ENCODE measurements around the gene APBA2. TPM values are rescaled to one million over a fixed set of nuclear protein-coding genes. Genes with fewer than 3 reads are reported as not detected.

Gene APBA2
- total RNA-seq, 3 donors from 2014 or later, result 0.64 to 6.9 (median 5.0) TPM

GRCh38 chr15:29126821-29127461, 241.2 kb downstream of the APBA2 start:
- H3K36me3 ChIP-seq, result no peaks in the 10 kb centered on the region
- no peak overlapping the region for H3K27ac ChIP-seq
- no peak overlapping the region for H3K4me3 ChIP-seq
- no peak for DNase-seq (ENCODE audit: low spot score in 2 of 2)
- H3K4me1 ChIP-seq, result no peaks in the 10 kb centered on the region
- no peak for TF ChIP-seq POLR2A (IDR thresholded peaks at IDR 0.05)
- no peak for TF ChIP-seq CTCF (IDR thresholded peaks at IDR 0.05)
- no peak for TF ChIP-seq POLR2AphosphoS5 (IDR thresholded peaks at IDR 0.05)
- H3K27me3 ChIP-seq, result peaks cover 0 to 5% of the 10 kb centered on the region in 2 donors
- no peaks in the 10 kb centered on the region for H3K9me3 ChIP-seq
- intact Hi-C loops (cut with DNase I; ENCODE audit: low total_unique reads), result no loop called here

GRCh38 chr15:29127506-29128430, 242.0 kb downstream of the APBA2 start:
- H3K9me3 ChIP-seq, result no peaks in the 10 kb centered on the region
- TF ChIP-seq POLR2A (IDR thresholded peaks at IDR 0.05) (no peak), POLR2AphosphoS5 (IDR thresholded peaks at IDR 0.05) (no peak), CTCF (IDR thresholded peaks at IDR 0.05) (no peak)
- peaks cover 0 to 5% of the 10 kb centered on the region in 2 donors for H3K27me3 ChIP-seq
- H3K4me3 ChIP-seq, result no peak overlapping the region
- H3K4me1 ChIP-seq, result no peaks in the 10 kb centered on the region
- intact Hi-C loops (cut with DNase I; ENCODE audit: low total_unique reads), result no loop called here
- no peak overlapping the region for H3K27ac ChIP-seq
- no peaks in the 10 kb centered on the region for H3K36me3 ChIP-seq
- no peak for DNase-seq (ENCODE audit: low spot score in 2 of 2)

- Histone ChIP-seq H3K9me3 (no peaks in the 10 kb centered on the region), H3K4me1 (no peaks in the 10 kb centered on the region), H3K4me3 (no peak overlapping the region), H3K27me3 (peaks cover 0 to 5% of the 10 kb centered on the region in 2 donors), H3K27ac (no peak overlapping the region), H3K36me3 (no peaks in the 10 kb centered on the region)
- TF ChIP-seq CTCF (IDR thresholded peaks at IDR 0.05) (no peak), POLR2A (IDR thresholded peaks at IDR 0.05) (no peak), POLR2AphosphoS5 (IDR thresholded peaks at IDR 0.05) (no peak)
- no peak for DNase-seq (ENCODE audit: low spot score in 2 of 2)
- intact Hi-C loops (cut with DNase I; ENCODE audit: low total_unique reads), result no loop called here
Observed at GRCh38 chr15:29128671-29129070, 242.9 kb downstream of the APBA2 start.

GRCh38 chr15:29129221-29129620, 243.4 kb downstream of the APBA2 start:
- Histone ChIP-seq H3K27me3 (peaks cover 0 to 5% of the 10 kb centered on the region in 2 donors), H3K4me1 (no peaks in the 10 kb centered on the region), H3K27ac (no peak overlapping the region), H3K9me3 (no peaks in the 10 kb centered on the region), H3K36me3 (no peaks in the 10 kb centered on the region), H3K4me3 (no peak overlapping the region)
- TF ChIP-seq POLR2AphosphoS5 (IDR thresholded peaks at IDR 0.05), result no peak
- no peak for TF ChIP-seq POLR2A (IDR thresholded peaks at IDR 0.05)
- TF ChIP-seq CTCF (IDR thresholded peaks at IDR 0.05), result no peak
- intact Hi-C loops (cut with DNase I; ENCODE audit: low total_unique reads), result no loop called here
- DNase-seq (ENCODE audit: low spot score in 2 of 2), result no peak

GRCh38 chr15:29129926-29130325, 244.2 kb downstream of the APBA2 start:
- intact Hi-C loops (cut with DNase I; ENCODE audit: low total_unique reads), result no loop called here
- no peaks in the 10 kb centered on the region for H3K36me3 ChIP-seq
- DNase-seq (ENCODE audit: low spot score in 2 of 2), result no peak

More at GRCh38 chr15:29129926-29130325, 244.2 kb downstream of the APBA2 start:
- no peak for TF ChIP-seq POLR2A (IDR thresholded peaks at IDR 0.05)
- no peak for TF ChIP-seq POLR2AphosphoS5 (IDR thresholded peaks at IDR 0.05)
- TF ChIP-seq CTCF (IDR thresholded peaks at IDR 0.05), result no peak
- H3K27ac ChIP-seq, result no peak overlapping the region
- H3K27me3 ChIP-seq, result peaks cover 0 to 5% of the 10 kb centered on the region in 2 donors
- H3K9me3 ChIP-seq, result no peaks in the 10 kb centered on the region
- H3K4me3 ChIP-seq, result no peak overlapping the region
- no peaks in the 10 kb centered on the region for H3K4me1 ChIP-seq
